NCI-H128 (cell line): Measurements from ENCODE around the gene ANO4.

Source experiments
- DNase-seq: peaks from one replicate; lab custom pipeline; 2025; ENCODE audit not compliant: unreplicated experiment; lab: John Stamatoyannopoulos, UW

The ANO4 gene

GRCh38 chr12:100801320-100801719 is 6.7 kb downstream of the ANO4 start:
- no peak for DNase-seq

- no peak for DNase-seq
Measured at GRCh38 chr12:100808777-100809176, 14.2 kb downstream of the ANO4 start.

GRCh38 chr12:100820314-100820713 is 25.7 kb downstream of the ANO4 start:
- DNase-seq = no peak

- DNase-seq = no peak
Measured at GRCh38 chr12:100823963-100824362, 29.4 kb downstream of the ANO4 start.

GRCh38 chr12:100824476-100824875 is 29.9 kb downstream of the ANO4 start:
- DNase-seq = no peak

GRCh38 chr12:100826323-100826722 is 31.7 kb downstream of the ANO4 start:
- no peak for DNase-seq

- DNase-seq = no peak
Measured at GRCh38 chr12:100827901-100828520, 33.4 kb downstream of the ANO4 start.

GRCh38 chr12:100830003-100830795 is 35.6 kb downstream of the ANO4 start:
- peak; percentile 11 for DNase-seq

GRCh38 chr12:100833282-100833681 is 38.7 kb downstream of the ANO4 start:
- no peak for DNase-seq

GRCh38 chr12:100840748-100841147 is 46.2 kb downstream of the ANO4 start:
- no peak for DNase-seq

- no peak for DNase-seq
Measured at GRCh38 chr12:100842156-100842555, 47.6 kb downstream of the ANO4 start.

GRCh38 chr12:100843061-100843460 is 48.5 kb downstream of the ANO4 start:
- no peak for DNase-seq

- no peak for DNase-seq
Measured at GRCh38 chr12:100845095-100845494, 50.5 kb downstream of the ANO4 start.

- no peak for DNase-seq
Measured at GRCh38 chr12:100851637-100852036, 57.1 kb downstream of the ANO4 start.

GRCh38 chr12:100857418-100857817 is 62.8 kb downstream of the ANO4 start:
- no peak for DNase-seq

GRCh38 chr12:100857971-100858370 is 63.4 kb downstream of the ANO4 start:
- DNase-seq = no peak

- no peak for DNase-seq
Measured at GRCh38 chr12:100858656-100859055, 64.1 kb downstream of the ANO4 start.

- no peak for DNase-seq
Measured at GRCh38 chr12:100859063-100859627, 64.6 kb downstream of the ANO4 start.

GRCh38 chr12:100860611-100861010 is 66.0 kb downstream of the ANO4 start:
- DNase-seq = no peak

- DNase-seq = no peak
Measured at GRCh38 chr12:100862676-100863075, 68.1 kb downstream of the ANO4 start.

- no peak for DNase-seq
Measured at GRCh38 chr12:100864366-100864765, 69.8 kb downstream of the ANO4 start.

- DNase-seq = no peak
Measured at GRCh38 chr12:100867639-100868393, 73.2 kb downstream of the ANO4 start.
